H1 (cell line): ENCODE measurements around the gene XRN2. TPM values are rescaled to one million over a fixed set of nuclear protein-coding genes. Genes with fewer than 3 reads are reported as not detected.

Source experiments
- BACH1 ChIP-seq: IDR thresholded peaks from 2 replicates; pipeline ENCODE4 v1.6.1; 2012; ENCODE audit warnings: low read length, improper control_type of control experiment
- BCL11A ChIP-seq, 2 experiments: IDR thresholded peaks; one replicate each; pipeline ENCODE4 v1.6.1; 2011; ENCODE audit warnings: low read depth in 2 of 2, low read length in 2 of 2, mild to moderate bottlenecking in 2 of 2
- CHD1 ChIP-seq: IDR thresholded peaks from 2 replicates; pipeline ENCODE4 v1.6.1; 2012; ENCODE audit warnings: low read depth, low read length, improper control_type of control experiment
- E2F6 ChIP-seq: IDR thresholded peaks from 2 replicates; pipeline ENCODE4 v1.6.1; 2012; ENCODE audit warnings: inconsistent platforms
- EZH2 ChIP-seq: fragments of 200-600 bp; sonication (generic); IDR thresholded peaks from 2 replicates; pipeline ENCODE4 v1.7.1; 2012; ENCODE audit warnings: low read depth, mild to moderate bottlenecking, moderate library complexity, low read length, inconsistent platforms; ENCODE audit not compliant: severe bottlenecking
- FOSL1 ChIP-seq: IDR thresholded peaks from 2 replicates; pipeline ENCODE4 v1.6.1; 2011; ENCODE audit warnings: mild to moderate bottlenecking, low read depth, low read length, moderate library complexity; ENCODE audit not compliant: insufficient read depth
- HDAC2 ChIP-seq, 2 experiments: fragments of 300-600 bp in 1 of 2; sonication (generic) in 1 of 2; IDR thresholded peaks; 2 replicates each; pipeline ENCODE4 v1.6.1; 2011 to 2012; ENCODE audit warnings: low read depth in 2 of 2, low read length in 2 of 2, mild to moderate bottlenecking in 2 of 2, moderate library complexity in 2 of 2, borderline replicate concordance in 1 of 2, inconsistent platforms in 1 of 2
- JUN ChIP-seq: IDR thresholded peaks from 2 replicates; pipeline ENCODE4 v1.6.1; 2011; ENCODE audit warnings: low read depth, mild to moderate bottlenecking, improper control_type of control experiment, low read length
- KDM1A ChIP-seq: fragments of 200-600, 300-600 bp; sonication (generic); IDR thresholded peaks from 2 replicates; pipeline ENCODE4 v1.7.1; 2016; ENCODE audit warnings: mild to moderate bottlenecking, low read length, borderline replicate concordance
- KDM5A ChIP-seq: fragments of 200-600 bp; IDR thresholded peaks from 2 replicates; pipeline ENCODE4 v1.7.1; 2012; ENCODE audit warnings: mild to moderate bottlenecking, low read length, inconsistent platforms, mixed read lengths
- POLR2AphosphoS5 ChIP-seq: IDR thresholded peaks from 2 replicates; pipeline ENCODE4 v1.6.1; 2011; ENCODE audit warnings: low read depth, low read length
- RFX5 ChIP-seq: IDR thresholded peaks from 2 replicates; pipeline ENCODE4 v1.6.1; 2011; ENCODE audit warnings: low read depth, low read length, improper control_type of control experiment, borderline replicate concordance
- SAP30 ChIP-seq: fragments of 300-600 bp; sonication (generic); IDR thresholded peaks from 2 replicates; pipeline ENCODE4 v1.7.1; 2012; ENCODE audit warnings: low read length, moderate library complexity, mild to moderate bottlenecking, inconsistent platforms; ENCODE audit not compliant: insufficient read depth, insufficient replicate concordance
- SIN3A ChIP-seq, 2 experiments: IDR thresholded peaks in 1 of 2; conservative IDR thresholded peaks in 1 of 2; 2 replicates each; pipeline ENCODE4 v1.6.1; 2011 to 2012; ENCODE audit warnings: low read length in 2 of 2, improper control_type of control experiment in 1 of 2, low read depth in 1 of 2, mild to moderate bottlenecking in 1 of 2
- SIRT6 ChIP-seq: IDR thresholded peaks from one replicate; pipeline ENCODE4 v1.7.1; 2012; ENCODE audit warnings: low read length, inconsistent platforms
- SRF ChIP-seq: IDR thresholded peaks from 2 replicates; pipeline ENCODE4 v1.6.1; 2011; ENCODE audit warnings: mild to moderate bottlenecking, low read depth, low read length, moderate library complexity
- TBP ChIP-seq: IDR thresholded peaks from 2 replicates; pipeline ENCODE4 v1.6.1; 2011; ENCODE audit warnings: low read depth, low read length, improper control_type of control experiment
- TCF12 ChIP-seq: IDR thresholded peaks from 2 replicates; pipeline ENCODE4 v1.6.1; 2011; ENCODE audit warnings: low read depth, mild to moderate bottlenecking, low read length
- TEAD4 ChIP-seq: IDR thresholded peaks from 2 replicates; pipeline ENCODE4 v1.6.1; 2012; ENCODE audit warnings: low read depth, low read length, inconsistent platforms, mixed read lengths
- USF2 ChIP-seq: IDR thresholded peaks from 2 replicates; pipeline ENCODE4 v1.6.1; 2011; ENCODE audit warnings: low read length, improper control_type of control experiment
- polyA plus RNA-seq, 7 experiments: library from polyadenylated mRNA; depleted of rRNA in 3 of 7; stranded (reverse) in 5 of 7; unstranded in 2 of 7; fragments of >200 nt in 5 of 7; fragments of 200-250 nt in 2 of 7; gene quantifications; 1 replicate in 5 of 7; 2 replicates in 1 of 7; 4 replicates in 1 of 7; pipeline versions ENCODE4 v1.2.1 to v1.2.3, GENCODE V29; 2011 to 2013; ENCODE audit warnings: missing spikeins in 2 of 7, mixed read lengths in 2 of 7
- total RNA-seq: library from RNA; stranded (reverse); fragmentation: NEBNext Ultra II Directional; extraction: Animal tissue kit (Norgen Biotek cat#: 25700); gene quantifications from 2 replicates; pipeline ENCODE4 v1.2.1, GENCODE V29; 2021
- TF ChIP-seq, protein P1 (sequence below): IDR thresholded peaks from 2 replicates; pipeline ENCODE4 v1.6.1; 2011; ENCODE audit warnings: low read depth, mild to moderate bottlenecking, low read length; ENCODE audit not compliant: insufficient read depth

XRN2 gene
- total and polyA plus RNA-seq, 2 of the 8 experiments (the other 6 are each of a cell fraction or from before 2014, with no cell fraction given), result 60.3 to 139 TPM

GRCh38 chr20:21303061-21303871 lies at the start of gene XRN2 (continued):
- TF ChIP-seq FOSL1 (no peak), HDAC2 (IDR thresholded peaks at IDR 0.05; ENCODE audit: borderline replicate concordance in 1 of 2, low read depth in 2 of 2, low read length in 2 of 2) (peak in 1 of 2 experiments; percentile 86; a peak in 1 of 4 replicates), BACH1 (peak; percentile 61), SIRT6 (no peak), KDM5A (no peak), TEAD4 (no peak), USF2 (peak; percentile 78), SRF (no peak), SAP30 (no peak), TCF12 (no peak), JUN (no peak), SIN3A (conservative IDR thresholded peaks at IDR 0.05 in 1 of 2, IDR thresholded peaks at IDR 0.05 in 1 of 2; ENCODE audit: low read depth in 1 of 2, low read length in 2 of 2) (peak in 1 of 2 experiments; percentile 81; a peak in 2 of 4 replicates), EZH2 (no peak), RFX5 (no peak), BCL11A (IDR thresholded peaks at IDR 0.05; ENCODE audit: low read depth in 2 of 2, low read length in 2 of 2) (no peak), CHD1 (no peak), TBP (peak; percentile 83), KDM1A (no peak), E2F6 (peak; percentile 69), POLR2AphosphoS5 (peak; percentile 92)
- TF ChIP-seq, protein P1, sequence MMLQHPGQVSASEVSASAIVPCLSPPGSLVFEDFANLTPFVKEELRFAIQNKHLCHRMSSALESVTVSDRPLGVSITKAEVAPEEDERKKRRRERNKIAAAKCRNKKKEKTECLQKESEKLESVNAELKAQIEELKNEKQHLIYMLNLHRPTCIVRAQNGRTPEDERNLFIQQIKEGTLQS, result peak; percentile 40; the same call in 1 of the 2 replicates
